Right lung (tissue), 10 donors: ENCODE results near the gene GAB3. TPM values are rescaled to one million over a fixed set of nuclear protein-coding genes. Genes with fewer than 3 reads are reported as not detected.

ENCODE experiments used
- DNase-seq, 2 donors: peaks; one replicate each; pipeline ENCODE4 v3.0.0-alpha.2; 2013
- long read RNA-seq, 8 donors: transcript quantifications; one replicate each; lab custom pipeline, GENCODE V29; 2026
- polyA plus RNA-seq, 5 donors: library from polyadenylated mRNA; unstranded; fragments of 120-200 nt; gene quantifications; one replicate each; pipeline versions ENCODE4 v1.2.1 to v1.2.3, GENCODE V29; 2013; ENCODE audit warnings: inconsistent platforms in 1 of 5, low replicate concordance in 1 of 5; ENCODE audit not compliant: insufficient read length in 5 of 5, insufficient read depth in 1 of 5

Gene GAB3
- 1 to 10 TPM; 6.8 to 8.4 (median 8.3) TPM for polyA plus RNA-seq
- long read RNA-seq, donor 1: 0 reads
- long read RNA-seq, donor 2: 0 reads
- long read RNA-seq, donor 3, partial matches to known transcripts: 0 of 1 reads
- long read RNA-seq, donor 3, other reads (novel, unspliced or antisense): 0 of 1 reads
- long read RNA-seq, donor 4: 0 reads
- long read RNA-seq, donor 5, partial matches to known transcripts: 199 of 220 reads
- long read RNA-seq, donor 5, other reads (novel, unspliced or antisense): 20 of 220 reads
- long read RNA-seq, donor 6, full-length matches to known transcripts: 3 of 3 reads
- long read RNA-seq, donor 6, partial matches to known transcripts: 0 of 3 reads
- long read RNA-seq, donor 6, other reads (novel, unspliced or antisense): 0 of 3 reads
- long read RNA-seq, donor 7, partial matches to known transcripts: 0 of 1 reads
- long read RNA-seq, donor 7, other reads (novel, unspliced or antisense): 0 of 1 reads
- long read RNA-seq, donor 8, partial matches to known transcripts: 0 of 1 reads
- long read RNA-seq, donor 8, other reads (novel, unspliced or antisense): 0 of 1 reads

- DNase-seq: no peak
Measured at GRCh38 chrX:154750301-154751202, at the start of gene GAB3. TSS of gene GAB3 (minus strand) at chrX:154751077. CDS start at chrX:154751025, 52 bp downstream.

- DNase-seq: peak; percentile 32 to 34
Measured at GRCh38 chrX:154799556-154800348, 48.9 kb upstream of the GAB3 start.

GRCh38 chrX:154797006-154797405 lies 46.1 kb upstream of the GAB3 start:
- no peak for DNase-seq

- no peak for DNase-seq
Measured at GRCh38 chrX:154795016-154795415, 44.1 kb upstream of the GAB3 start.

- DNase-seq: no peak
Measured at GRCh38 chrX:154793084-154793795, 42.4 kb upstream of the GAB3 start.

- no peak for DNase-seq
Measured at GRCh38 chrX:154791939-154792338, 41.1 kb upstream of the GAB3 start.

GRCh38 chrX:154791467-154791866 lies 40.6 kb upstream of the GAB3 start:
- no peak for DNase-seq

- DNase-seq: no peak
Measured at GRCh38 chrX:154785716-154786115, 34.8 kb upstream of the GAB3 start.

- DNase-seq: no peak
Measured at GRCh38 chrX:154784149-154784995, 33.5 kb upstream of the GAB3 start.

GRCh38 chrX:154780968-154781367 lies 30.1 kb upstream of the GAB3 start:
- no peak for DNase-seq

- DNase-seq: no peak
Measured at GRCh38 chrX:154779261-154779660, 28.4 kb upstream of the GAB3 start.

- no peak for DNase-seq
Measured at GRCh38 chrX:154776753-154777152, 25.9 kb upstream of the GAB3 start.

- no peak for DNase-seq
Measured at GRCh38 chrX:154775419-154776349, 24.8 kb upstream of the GAB3 start.

GRCh38 chrX:154774622-154775021 lies 23.7 kb upstream of the GAB3 start:
- DNase-seq: no peak

- DNase-seq: peak; percentile 91 to 93
Measured at GRCh38 chrX:154762537-154763296, 11.8 kb upstream of the GAB3 start, which contains the start of gene DKC1. TSS of gene DKC1 (plus strand) at chrX:154762864. CDS start at chrX:154762966, 102 bp downstream.

GRCh38 chrX:154761977-154762536 lies 11.2 kb upstream of the GAB3 start:
- peak in 1 of 2 donors; percentile 20 for DNase-seq

GRCh38 chrX:154758696-154759095 lies 7.8 kb upstream of the GAB3 start:
- no peak for DNase-seq
